Measurements from ENCODE around the gene AP4S1.

The AP4S1 gene

GRCh38 chr14:31069343-31069742 lies 43.9 kb downstream of the AP4S1 start:
- H3K9me3 ChIP-seq (replicated peaks in 1 of 2; ENCODE audit: control insufficient read depth in 2 of 2, insufficient read depth in 1 of 2, low read depth in 1 of 2, low read length in 2 of 2): no peaks in the 10 kb centered on the region
- no peak overlapping the region for H3K4me3 ChIP-seq (ENCODE audit: low read length in 2 of 2)
- H3K18ac ChIP-seq (ENCODE audit: low read length): no peak overlapping the region
- H4K8ac ChIP-seq (ENCODE audit: low read depth, low read length): no peak overlapping the region
- H3K23ac ChIP-seq (ENCODE audit: low read depth, low read length, poor library complexity): no peak overlapping the region
- H3K27me3 ChIP-seq (ENCODE audit: control insufficient read depth in 3 of 3, insufficient read depth in 3 of 3, low read depth in 1 of 3, low read length in 3 of 3): no peaks in the 10 kb centered on the region
- no peak overlapping the region for H3K14ac ChIP-seq (ENCODE audit: low read length)
- H2BK5ac ChIP-seq (ENCODE audit: low read length): no peak overlapping the region
- H2AK5ac ChIP-seq (ENCODE audit: low read depth, low read length): no peak overlapping the region
- peaks cover 0 to 2% of the 10 kb centered on the region in 2 donors for H3K4me1 ChIP-seq (ENCODE audit: control insufficient read depth in 2 of 2, insufficient read depth in 1 of 2, low read depth in 1 of 2, low read length in 2 of 2)
- DNase-seq (ENCODE audit: low spot score): no peak
- no peak overlapping the region for H3K4me2 ChIP-seq (ENCODE audit: insufficient read depth, low read length, poor library complexity, severe bottlenecking)
- H3K27ac ChIP-seq (replicated peaks; ENCODE audit: low read length): no peak overlapping the region
- no peak overlapping the region for H2BK15ac ChIP-seq (ENCODE audit: low read length)
- H3K4ac ChIP-seq (ENCODE audit: low read length): no peak overlapping the region
- no peak overlapping the region for H4K91ac ChIP-seq (ENCODE audit: low read depth, low read length, poor library complexity)
- H2BK120ac ChIP-seq (ENCODE audit: low read depth, low read length): no peak overlapping the region
- no peak overlapping the region for H2BK12ac ChIP-seq (ENCODE audit: low read length)
- peaks cover 0 to 8% of the 10 kb centered on the region in 2 donors for H3K36me3 ChIP-seq (replicated peaks in 1 of 2; ENCODE audit: control insufficient read depth in 2 of 2, insufficient read depth in 2 of 2, low read length in 2 of 2)
- H3K79me1 ChIP-seq (ENCODE audit: low read depth, low read length): no peaks in the 10 kb centered on the region
- no peak overlapping the region for H3K9ac ChIP-seq (ENCODE audit: low read depth, low read length, poor library complexity)
- WGBS, 2 donors (ENCODE audit: extremely low coverage in 2 of 2, insufficient read length in 2 of 2, insufficient replicate concordance in 1 of 2): no CpG with 5 or more reads among the region's 3 CpGs
- H2AFZ ChIP-seq (ENCODE audit: low read length): no peak overlapping the region

DNA sequence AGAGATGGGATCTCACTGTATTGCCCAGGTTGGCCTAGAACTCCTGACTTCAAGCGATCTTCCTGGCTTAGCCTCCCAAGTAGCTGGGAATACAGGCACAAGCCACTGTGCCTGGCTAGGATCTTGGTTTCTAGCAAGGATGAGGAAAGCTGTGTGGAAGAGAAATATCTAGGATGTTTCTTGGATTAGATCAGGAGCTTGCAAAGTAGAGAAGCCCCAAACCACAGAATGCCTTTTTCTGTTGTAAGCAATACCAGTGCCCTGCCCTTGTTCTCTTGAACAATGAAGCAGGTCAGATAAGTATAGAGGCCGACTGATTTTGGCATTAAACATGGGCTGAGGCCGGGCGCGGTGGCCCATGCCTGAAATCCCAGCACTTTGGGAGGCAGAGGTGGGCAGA lies 45.0 kb downstream of the AP4S1 start:
- no peak overlapping the region for H3K23ac ChIP-seq (ENCODE audit: low read depth, low read length, poor library complexity)
- H3K14ac ChIP-seq (ENCODE audit: low read length): no peak overlapping the region
- no peak overlapping the region for H3K27ac ChIP-seq (replicated peaks; ENCODE audit: low read length)

DNA sequence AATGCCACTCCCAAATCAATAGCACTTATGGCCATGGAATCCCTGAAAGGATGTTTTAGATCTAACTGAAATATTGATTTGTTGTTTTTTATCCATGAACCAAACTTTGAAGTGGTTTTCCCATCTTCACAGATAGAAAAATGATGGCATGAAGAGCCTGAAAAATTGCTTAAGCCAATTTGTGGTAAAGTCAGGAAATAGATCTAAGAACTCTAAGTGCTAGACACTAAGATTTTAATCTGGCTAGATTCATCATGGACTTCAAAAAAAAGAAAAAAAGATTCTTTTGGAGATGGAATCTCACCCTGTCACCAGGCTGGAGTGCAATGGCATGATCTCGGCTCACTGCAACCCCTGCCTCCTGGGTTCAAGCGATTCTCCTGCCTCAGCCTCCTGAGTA lies 45.7 kb downstream of the AP4S1 start:
- H3K4ac ChIP-seq (ENCODE audit: low read length): no peak overlapping the region
- peaks cover 0 to 11% of the 10 kb centered on the region in 2 donors for H3K36me3 ChIP-seq (replicated peaks in 1 of 2; ENCODE audit: control insufficient read depth in 2 of 2, insufficient read depth in 2 of 2, low read length in 2 of 2)
- H3K9me3 ChIP-seq (replicated peaks in 1 of 2; ENCODE audit: control insufficient read depth in 2 of 2, insufficient read depth in 1 of 2, low read depth in 1 of 2, low read length in 2 of 2): peaks cover 0 to 4% of the 10 kb centered on the region in 2 donors
- H3K23ac ChIP-seq (ENCODE audit: low read depth, low read length, poor library complexity): no peak overlapping the region
- no peak overlapping the region for H3K9ac ChIP-seq (ENCODE audit: low read depth, low read length, poor library complexity)
- H3K27me3 ChIP-seq (ENCODE audit: control insufficient read depth in 3 of 3, insufficient read depth in 3 of 3, low read depth in 1 of 3, low read length in 3 of 3): no peaks in the 10 kb centered on the region
- no peak overlapping the region for H4K8ac ChIP-seq (ENCODE audit: low read depth, low read length)
- no peak overlapping the region for H2BK15ac ChIP-seq (ENCODE audit: low read length)
- no peak overlapping the region for H2AFZ ChIP-seq (ENCODE audit: low read length)
- H2BK12ac ChIP-seq (ENCODE audit: low read length): no peak overlapping the region
- DNase-seq (ENCODE audit: low spot score): no peak
- WGBS, 2 donors (ENCODE audit: extremely low coverage in 2 of 2, insufficient read length in 2 of 2, insufficient replicate concordance in 1 of 2): no CpG with 5 or more reads among the region's 2 CpGs
- H4K91ac ChIP-seq (ENCODE audit: low read depth, low read length, poor library complexity): no peak overlapping the region
- no peak overlapping the region for H2AK5ac ChIP-seq (ENCODE audit: low read depth, low read length)
- no peak overlapping the region for H2BK5ac ChIP-seq (ENCODE audit: low read length)
- H3K4me1 ChIP-seq (ENCODE audit: control insufficient read depth in 2 of 2, insufficient read depth in 1 of 2, low read depth in 1 of 2, low read length in 2 of 2): peaks cover 0 to 2% of the 10 kb centered on the region in 2 donors
- H3K4me2 ChIP-seq (ENCODE audit: insufficient read depth, low read length, poor library complexity, severe bottlenecking): no peak overlapping the region
- H3K14ac ChIP-seq (ENCODE audit: low read length): no peak overlapping the region
- no peaks in the 10 kb centered on the region for H3K79me1 ChIP-seq (ENCODE audit: low read depth, low read length)
- no peak overlapping the region for H2BK120ac ChIP-seq (ENCODE audit: low read depth, low read length)
- no peak overlapping the region for H3K18ac ChIP-seq (ENCODE audit: low read length)
- no peak overlapping the region for H3K4me3 ChIP-seq (ENCODE audit: low read length in 2 of 2)
- H3K27ac ChIP-seq (replicated peaks; ENCODE audit: low read length): no peak overlapping the region

More for the DNA sequence above, 45.0 kb downstream of the AP4S1 start:
- Histone ChIP-seq H3K4me2 (ENCODE audit: insufficient read depth, low read length, poor library complexity, severe bottlenecking) (no peak overlapping the region), H3K36me3 (replicated peaks in 1 of 2; ENCODE audit: control insufficient read depth in 2 of 2, insufficient read depth in 2 of 2, low read length in 2 of 2) (peaks cover 0 to 11% of the 10 kb centered on the region in 2 donors), H2AK5ac (ENCODE audit: low read depth, low read length) (no peak overlapping the region), H3K4me1 (ENCODE audit: control insufficient read depth in 2 of 2, insufficient read depth in 1 of 2, low read depth in 1 of 2, low read length in 2 of 2) (peaks cover 0 to 2% of the 10 kb centered on the region in 2 donors), H3K9ac (ENCODE audit: low read depth, low read length, poor library complexity) (no peak overlapping the region), H3K27me3 (ENCODE audit: control insufficient read depth in 3 of 3, insufficient read depth in 3 of 3, low read depth in 1 of 3, low read length in 3 of 3) (no peaks in the 10 kb centered on the region), H2BK120ac (ENCODE audit: low read depth, low read length) (no peak overlapping the region), H3K79me1 (ENCODE audit: low read depth, low read length) (no peaks in the 10 kb centered on the region), H2BK15ac (ENCODE audit: low read length) (no peak overlapping the region), H3K9me3 (replicated peaks in 1 of 2; ENCODE audit: control insufficient read depth in 2 of 2, insufficient read depth in 1 of 2, low read depth in 1 of 2, low read length in 2 of 2) (peaks cover 0 to 4% of the 10 kb centered on the region in 2 donors), H4K91ac (ENCODE audit: low read depth, low read length, poor library complexity) (no peak overlapping the region), H3K4me3 (ENCODE audit: low read length in 2 of 2) (no peak overlapping the region), H3K18ac (ENCODE audit: low read length) (no peak overlapping the region), H4K8ac (ENCODE audit: low read depth, low read length) (no peak overlapping the region), H3K4ac (ENCODE audit: low read length) (no peak overlapping the region), H2AFZ (ENCODE audit: low read length) (no peak overlapping the region), H2BK12ac (ENCODE audit: low read length) (no peak overlapping the region), H2BK5ac (ENCODE audit: low read length) (no peak overlapping the region)
- no peak for DNase-seq (ENCODE audit: low spot score)
- WGBS, 2 donors (ENCODE audit: extremely low coverage in 2 of 2, insufficient read length in 2 of 2, insufficient replicate concordance in 1 of 2): no CpG with 5 or more reads among the region's 5 CpGs

DNA sequence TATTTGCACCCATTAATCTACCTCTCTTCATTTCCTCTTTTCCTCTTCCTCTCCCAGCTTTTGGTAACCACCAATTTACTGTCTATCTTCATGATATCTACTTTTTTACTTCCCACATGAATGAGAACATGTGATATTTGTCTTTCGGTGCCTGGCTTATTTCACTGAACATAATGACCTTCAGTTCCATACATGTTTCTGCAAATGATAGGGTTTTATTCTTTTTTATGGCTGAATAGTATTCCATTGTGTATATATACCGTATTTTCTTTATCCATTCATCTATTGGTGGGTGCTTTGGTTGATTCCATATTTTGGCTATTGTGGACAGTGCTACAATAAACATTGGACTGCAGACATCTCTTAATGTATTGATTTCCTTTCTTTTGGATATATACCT lies 49.7 kb downstream of the AP4S1 start:
- Histone ChIP-seq H3K27me3 (ENCODE audit: control insufficient read depth in 3 of 3, insufficient read depth in 3 of 3, low read depth in 1 of 3, low read length in 3 of 3) (no peaks in the 10 kb centered on the region), H3K4me3 (ENCODE audit: low read length in 2 of 2) (no peak overlapping the region), H4K91ac (ENCODE audit: low read depth, low read length, poor library complexity) (no peak overlapping the region), H3K79me1 (ENCODE audit: low read depth, low read length) (no peaks in the 10 kb centered on the region), H3K27ac (replicated peaks; ENCODE audit: low read length) (no peak overlapping the region), H3K4me1 (ENCODE audit: control insufficient read depth in 2 of 2, insufficient read depth in 1 of 2, low read depth in 1 of 2, low read length in 2 of 2) (no peaks in the 10 kb centered on the region), H2AK5ac (ENCODE audit: low read depth, low read length) (no peak overlapping the region), H2BK5ac (ENCODE audit: low read length) (no peak overlapping the region), H2BK120ac (ENCODE audit: low read depth, low read length) (no peak overlapping the region), H3K14ac (ENCODE audit: low read length) (no peak overlapping the region), H3K4ac (ENCODE audit: low read length) (no peak overlapping the region), H3K4me2 (ENCODE audit: insufficient read depth, low read length, poor library complexity, severe bottlenecking) (no peak overlapping the region), H3K36me3 (replicated peaks in 1 of 2; ENCODE audit: control insufficient read depth in 2 of 2, insufficient read depth in 2 of 2, low read length in 2 of 2) (peaks cover 0 to 11% of the 10 kb centered on the region in 2 donors), H2BK12ac (ENCODE audit: low read length) (no peak overlapping the region), H3K18ac (ENCODE audit: low read length) (no peak overlapping the region), H2AFZ (ENCODE audit: low read length) (no peak overlapping the region), H4K8ac (ENCODE audit: low read depth, low read length) (no peak overlapping the region), H3K23ac (ENCODE audit: low read depth, low read length, poor library complexity) (no peak overlapping the region), H3K9ac (ENCODE audit: low read depth, low read length, poor library complexity) (no peak overlapping the region), H3K9me3 (replicated peaks in 1 of 2; ENCODE audit: control insufficient read depth in 2 of 2, insufficient read depth in 1 of 2, low read depth in 1 of 2, low read length in 2 of 2) (peaks cover 0 to 4% of the 10 kb centered on the region in 2 donors), H2BK15ac (ENCODE audit: low read length) (no peak overlapping the region)
- WGBS, 2 donors (ENCODE audit: extremely low coverage in 2 of 2, insufficient read length in 2 of 2, insufficient replicate concordance in 1 of 2): no CpG with 5 or more reads among the region's 2 CpGs
- no peak for DNase-seq (ENCODE audit: low spot score)
